OCI-LY1 (cell line): ENCODE measurements around the gene CYB561A3.

Experiments used
- CTCF ChIP-seq: fragments of 200-600 bp; sonication (generic), shearing (Covaris generic); IDR thresholded peaks from 2 replicates; pipeline ENCODE4 v1.5.1; 2017; ENCODE audit warnings: mild to moderate bottlenecking, antibody characterized with exemption, low read length, moderate library complexity, mixed read lengths
- EZH2 ChIP-seq: fragments of 200-600 bp; sonication (generic), shearing (Covaris generic); IDR thresholded peaks from 2 replicates; pipeline ENCODE4 v1.8.0; 2017; ENCODE audit warnings: borderline replicate concordance, mixed run types, mild to moderate bottlenecking, antibody characterized with exemption, low read length, moderate library complexity, mixed read lengths

- TF ChIP-seq CTCF (no peak), EZH2 (no peak)
Observed at GRCh38 chr11:61358566-61358965, 3.1 kb downstream of the CYB561A3 start.
